ENCODE measurements around the gene SCG3. TPM values are rescaled to one million over a fixed set of nuclear protein-coding genes. Genes with fewer than 3 reads are reported as not detected.

SCG3 gene
- total RNA-seq, 1 donor from 2014 or later: not detected

DNA sequence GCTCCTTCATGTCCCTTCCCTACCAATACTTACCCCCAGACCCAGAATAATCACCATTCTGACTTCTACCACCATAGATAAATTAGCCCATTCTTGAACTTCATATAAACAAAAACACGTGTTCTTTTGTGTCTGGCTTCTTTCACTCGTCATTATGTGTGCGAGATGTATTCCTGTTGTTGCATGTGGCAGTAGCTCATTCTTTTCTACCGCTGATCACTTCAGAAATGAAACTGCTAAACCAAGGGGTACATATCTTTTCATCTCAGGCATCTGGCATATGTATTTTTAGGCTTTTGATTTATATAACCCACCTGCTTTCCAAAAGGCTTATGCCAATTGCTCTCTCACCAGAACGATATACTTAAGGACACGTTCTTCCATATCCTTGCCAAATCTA, 13.8 kb upstream of the SCG3 start:
- intact Hi-C loops (cut with micrococcal nuclease): no loop called here

DNA sequence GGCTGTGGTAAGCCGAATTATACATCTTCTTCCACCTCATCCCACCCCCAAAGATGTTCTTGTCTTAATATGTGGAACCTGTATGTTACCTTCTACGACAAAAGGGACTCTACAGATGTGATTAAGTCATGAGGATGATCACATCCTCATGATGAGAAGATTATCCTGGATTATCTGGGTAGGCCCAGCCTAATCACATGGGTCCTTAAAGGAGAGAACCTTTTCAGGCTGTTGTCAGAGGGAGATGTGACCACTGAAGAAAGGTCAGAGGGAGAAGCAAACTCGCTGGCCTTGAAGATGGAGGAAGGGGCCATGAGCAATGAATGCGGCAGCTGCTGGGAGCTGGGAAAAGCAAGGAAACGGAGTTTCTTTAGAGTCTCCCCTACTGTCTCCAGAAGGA, 12.9 kb upstream of the SCG3 start:
- Mint-ChIP-seq H3K27me3 (ENCODE audit: insufficient read depth) (peaks cover 15% of the 10 kb centered on the region), H3K9me3 (no peaks in the 10 kb centered on the region), H3K27ac (no peak overlapping the region), H3K4me1 (ENCODE audit: low read depth) (no peaks in the 10 kb centered on the region), H3K36me3 (ENCODE audit: low read depth) (no peaks in the 10 kb centered on the region), H3K4me3 (no peak overlapping the region)
- intact Hi-C loops (cut with micrococcal nuclease): no loop called here
- DNase-seq (ENCODE audit: low spot score): no peak

More for the DNA sequence above, 13.8 kb upstream of the SCG3 start:
- peaks cover 17% of the 10 kb centered on the region for H3K27me3 Mint-ChIP-seq (ENCODE audit: insufficient read depth)
- H3K4me1 Mint-ChIP-seq (ENCODE audit: low read depth): no peaks in the 10 kb centered on the region
- no peak overlapping the region for H3K4me3 Mint-ChIP-seq
- H3K27ac Mint-ChIP-seq: no peak overlapping the region
- H3K36me3 Mint-ChIP-seq (ENCODE audit: low read depth): no peaks in the 10 kb centered on the region
- no peaks in the 10 kb centered on the region for H3K9me3 Mint-ChIP-seq
- no peak for DNase-seq (ENCODE audit: low spot score)

- Mint-ChIP-seq H3K36me3 (ENCODE audit: low read depth) (no peaks in the 10 kb centered on the region), H3K9me3 (no peaks in the 10 kb centered on the region), H3K27me3 (ENCODE audit: insufficient read depth) (peaks cover 13% of the 10 kb centered on the region), H3K4me3 (no peak overlapping the region), H3K4me1 (ENCODE audit: low read depth) (no peaks in the 10 kb centered on the region), H3K27ac (no peak overlapping the region)
- intact Hi-C loops (cut with micrococcal nuclease): no loop called here
- no peak for DNase-seq (ENCODE audit: low spot score)
Observed at GRCh38 chr15:51669381-51669780, 11.9 kb upstream of the SCG3 start.

- intact Hi-C loops (cut with micrococcal nuclease): no loop called here
- Mint-ChIP-seq H3K27ac (no peak overlapping the region), H3K36me3 (ENCODE audit: low read depth) (no peaks in the 10 kb centered on the region), H3K27me3 (ENCODE audit: insufficient read depth) (peaks cover 12% of the 10 kb centered on the region), H3K4me1 (ENCODE audit: low read depth) (no peaks in the 10 kb centered on the region), H3K4me3 (no peak overlapping the region), H3K9me3 (no peaks in the 10 kb centered on the region)
- no peak for DNase-seq (ENCODE audit: low spot score)
Observed at GRCh38 chr15:51672155-51672687, 9.1 kb upstream of the SCG3 start.

GRCh38 chr15:51672913-51673857, 8.1 kb upstream of the SCG3 start:
- Mint-ChIP-seq H3K9me3 (no peaks in the 10 kb centered on the region), H3K36me3 (ENCODE audit: low read depth) (no peaks in the 10 kb centered on the region), H3K27ac (no peak overlapping the region), H3K4me1 (ENCODE audit: low read depth) (no peaks in the 10 kb centered on the region), H3K27me3 (ENCODE audit: insufficient read depth) (peaks cover 14% of the 10 kb centered on the region), H3K4me3 (no peak overlapping the region)
- intact Hi-C loops (cut with micrococcal nuclease): no loop called here
- DNase-seq (ENCODE audit: low spot score): no peak

GRCh38 chr15:51675234-51675633, 6.1 kb upstream of the SCG3 start:
- intact Hi-C loops (cut with micrococcal nuclease): no loop called here
- no peaks in the 10 kb centered on the region for H3K9me3 Mint-ChIP-seq
- no peaks in the 10 kb centered on the region for H3K4me1 Mint-ChIP-seq (ENCODE audit: low read depth)
- H3K36me3 Mint-ChIP-seq (ENCODE audit: low read depth): no peaks in the 10 kb centered on the region
- peaks cover 10% of the 10 kb centered on the region for H3K27me3 Mint-ChIP-seq (ENCODE audit: insufficient read depth)
- no peak overlapping the region for H3K4me3 Mint-ChIP-seq
- no peak for DNase-seq (ENCODE audit: low spot score)
- no peak overlapping the region for H3K27ac Mint-ChIP-seq

- intact Hi-C loops (cut with micrococcal nuclease): no loop called here
- H3K4me1 Mint-ChIP-seq (ENCODE audit: low read depth): peaks cover 8% of the 10 kb centered on the region
- H3K4me3 Mint-ChIP-seq: no peak overlapping the region
- H3K27me3 Mint-ChIP-seq (ENCODE audit: insufficient read depth): peaks cover 22% of the 10 kb centered on the region
- no peak overlapping the region for H3K27ac Mint-ChIP-seq
- H3K36me3 Mint-ChIP-seq (ENCODE audit: low read depth): peaks cover 2% of the 10 kb centered on the region
- no peak for DNase-seq (ENCODE audit: low spot score)
- peaks cover 5% of the 10 kb centered on the region for H3K9me3 Mint-ChIP-seq
Observed at GRCh38 chr15:51677021-51677420, 4.3 kb upstream of the SCG3 start.

- H3K27ac Mint-ChIP-seq: no peak overlapping the region
- no peak for DNase-seq (ENCODE audit: low spot score)
- peaks cover 8% of the 10 kb centered on the region for H3K4me1 Mint-ChIP-seq (ENCODE audit: low read depth)
- intact Hi-C loops (cut with micrococcal nuclease): no loop called here
- no peak overlapping the region for H3K4me3 Mint-ChIP-seq
- H3K27me3 Mint-ChIP-seq (ENCODE audit: insufficient read depth): peaks cover 23% of the 10 kb centered on the region
- peaks cover 5% of the 10 kb centered on the region for H3K9me3 Mint-ChIP-seq
- peaks cover 2% of the 10 kb centered on the region for H3K36me3 Mint-ChIP-seq (ENCODE audit: low read depth)
Observed at GRCh38 chr15:51677452-51677851, 3.9 kb upstream of the SCG3 start.

DNA sequence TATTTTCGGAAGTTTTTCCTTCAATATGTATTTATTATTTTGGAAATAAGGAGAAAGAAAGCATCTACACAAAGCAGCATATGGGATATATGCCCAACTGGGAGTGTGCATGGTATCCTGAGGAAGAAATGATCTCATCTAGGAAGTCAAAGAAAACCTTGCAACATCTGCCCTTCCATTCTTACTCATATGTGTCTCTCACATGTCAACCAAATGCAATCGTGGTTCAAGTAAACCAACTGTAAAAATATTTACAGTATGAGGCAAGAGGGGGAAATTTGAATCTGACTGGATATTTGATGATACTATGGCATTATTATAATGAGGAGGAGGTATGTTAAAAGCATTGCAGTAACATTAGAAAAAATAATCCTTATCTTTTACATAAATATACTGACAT, 3.2 kb upstream of the SCG3 start:
- DNase-seq (ENCODE audit: low spot score): no peak
- intact Hi-C loops (cut with micrococcal nuclease): no loop called here
- no peak overlapping the region for H3K4me3 Mint-ChIP-seq
- H3K4me1 Mint-ChIP-seq (ENCODE audit: low read depth): peaks cover 8% of the 10 kb centered on the region
- peaks cover 5% of the 10 kb centered on the region for H3K9me3 Mint-ChIP-seq
- H3K36me3 Mint-ChIP-seq (ENCODE audit: low read depth): peaks cover 2% of the 10 kb centered on the region
- no peak overlapping the region for H3K27ac Mint-ChIP-seq
- H3K27me3 Mint-ChIP-seq (ENCODE audit: insufficient read depth): peaks cover 27% of the 10 kb centered on the region

GRCh38 chr15:51680321-51680720, 982 bp upstream of the SCG3 start:
- DNase-seq (ENCODE audit: low spot score): no peak
- H3K9me3 Mint-ChIP-seq: peaks cover 5% of the 10 kb centered on the region
- H3K4me1 Mint-ChIP-seq (ENCODE audit: low read depth): peaks cover 8% of the 10 kb centered on the region
- peaks cover 2% of the 10 kb centered on the region for H3K36me3 Mint-ChIP-seq (ENCODE audit: low read depth)
- intact Hi-C loops (cut with micrococcal nuclease): loop anchor here (5.0 kb wide), 1 partner anchor 1908 kb away; no protein-coding TSS in a partner anchor
- H3K4me3 Mint-ChIP-seq: no peak overlapping the region
- H3K27me3 Mint-ChIP-seq (ENCODE audit: insufficient read depth): peaks cover 40% of the 10 kb centered on the region
- H3K27ac Mint-ChIP-seq: no peak overlapping the region

GRCh38 chr15:51687565-51687964, 6.3 kb downstream of the SCG3 start:
- peaks cover 47% of the 10 kb centered on the region for H3K27me3 Mint-ChIP-seq (ENCODE audit: insufficient read depth)
- H3K36me3 Mint-ChIP-seq (ENCODE audit: low read depth): peaks cover 2% of the 10 kb centered on the region
- H3K27ac Mint-ChIP-seq: no peak overlapping the region
- H3K4me1 Mint-ChIP-seq (ENCODE audit: low read depth): peaks cover 15% of the 10 kb centered on the region
- DNase-seq (ENCODE audit: low spot score): no peak
- H3K9me3 Mint-ChIP-seq: no peaks in the 10 kb centered on the region
- H3K4me3 Mint-ChIP-seq: no peak overlapping the region
- intact Hi-C loops (cut with micrococcal nuclease): no loop called here

DNA sequence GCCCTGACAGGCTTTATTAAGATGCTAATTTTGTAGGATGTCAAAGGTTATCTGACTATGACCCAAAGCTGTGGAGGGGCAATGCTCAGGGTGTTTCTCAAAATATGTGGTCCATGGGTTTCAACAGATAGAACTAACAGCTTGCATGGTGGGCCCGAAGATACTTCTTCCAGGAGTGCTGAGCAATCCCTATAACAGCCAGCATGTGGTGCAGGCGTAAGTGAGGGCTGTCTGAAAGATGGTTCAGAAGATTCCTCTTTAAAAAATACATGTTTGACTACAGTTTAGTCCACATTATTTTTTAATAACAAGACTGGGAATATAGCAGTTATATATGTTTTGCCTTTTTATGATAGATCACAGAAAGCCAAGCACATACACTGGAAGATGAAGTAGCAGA, 7.6 kb downstream of the SCG3 start:
- Mint-ChIP-seq H3K27me3 (ENCODE audit: insufficient read depth) (peaks cover 39% of the 10 kb centered on the region), H3K36me3 (ENCODE audit: low read depth) (peaks cover 4% of the 10 kb centered on the region), H3K4me3 (no peak overlapping the region), H3K27ac (no peak overlapping the region), H3K9me3 (no peaks in the 10 kb centered on the region), H3K4me1 (ENCODE audit: low read depth) (peaks cover 28% of the 10 kb centered on the region)
- DNase-seq (ENCODE audit: low spot score): no peak
- intact Hi-C loops (cut with micrococcal nuclease): no loop called here

DNA sequence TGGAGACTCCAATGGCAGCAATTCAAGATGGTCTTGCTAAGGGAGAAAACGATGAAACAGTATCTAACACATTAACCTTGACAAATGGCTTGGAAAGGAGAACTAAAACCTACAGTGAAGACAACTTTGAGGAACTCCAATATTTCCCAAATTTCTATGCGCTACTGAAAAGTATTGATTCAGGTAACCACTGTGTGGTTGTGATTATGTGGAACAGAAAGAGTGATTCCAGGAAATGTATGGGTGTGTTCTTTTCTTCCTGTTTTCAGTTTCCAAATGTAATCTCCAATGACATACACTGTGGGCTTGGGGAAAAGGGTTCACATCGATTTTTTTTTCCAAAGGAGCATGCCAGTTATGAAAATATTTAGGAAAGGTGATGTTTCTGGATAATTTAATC, 10.9 kb downstream of the SCG3 start:
- Mint-ChIP-seq H3K4me1 (ENCODE audit: low read depth) (peaks cover 28% of the 10 kb centered on the region), H3K27ac (no peak overlapping the region), H3K36me3 (ENCODE audit: low read depth) (peaks cover 4% of the 10 kb centered on the region), H3K9me3 (no peaks in the 10 kb centered on the region), H3K27me3 (ENCODE audit: insufficient read depth) (peaks cover 22% of the 10 kb centered on the region), H3K4me3 (no peak overlapping the region)
- no peak for DNase-seq (ENCODE audit: low spot score)
- intact Hi-C loops (cut with micrococcal nuclease): no loop called here
